DND-41 (cell line): ENCODE data around the gene PLD3.

Experiments used
- EZH2 ChIP-seq: IDR thresholded peaks from 3 replicates; pipeline ENCODE4 v1.6.1; 2012; ENCODE audit warnings: borderline replicate concordance, low read depth, mild to moderate bottlenecking, moderate library complexity, low read length, inconsistent platforms; ENCODE audit not compliant: severe bottlenecking
- TF ChIP-seq, protein P1 (sequence below): IDR thresholded peaks from 2 replicates; pipeline ENCODE4 v1.5.1; 2012; ENCODE audit warnings: borderline replicate concordance, low read length, moderate library complexity, mild to moderate bottlenecking; ENCODE audit not compliant: poor library complexity, severe bottlenecking; ENCODE audit errors: extremely low read depth

DNA sequence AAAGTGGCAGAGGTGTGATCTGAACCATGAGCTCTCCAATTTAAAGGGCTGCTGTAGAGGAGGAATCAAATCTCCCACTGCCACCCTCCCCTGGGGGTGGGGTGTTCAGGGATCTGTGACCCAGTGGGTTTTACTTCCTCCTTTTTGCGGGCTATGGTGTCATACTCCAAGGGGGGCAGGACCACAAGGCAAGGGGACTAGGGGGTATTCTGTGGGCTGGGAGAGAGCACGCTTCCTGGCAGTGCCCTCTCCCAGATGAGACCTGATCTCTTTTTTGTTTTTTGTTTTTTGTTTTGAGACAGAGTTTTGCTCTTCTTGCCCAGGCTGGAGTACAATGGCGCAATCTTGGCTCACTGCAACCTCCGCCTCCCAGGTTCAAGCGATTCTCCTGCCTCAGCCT lies 10.3 kb downstream of the PLD3 start:
- TF ChIP-seq, protein P1, sequence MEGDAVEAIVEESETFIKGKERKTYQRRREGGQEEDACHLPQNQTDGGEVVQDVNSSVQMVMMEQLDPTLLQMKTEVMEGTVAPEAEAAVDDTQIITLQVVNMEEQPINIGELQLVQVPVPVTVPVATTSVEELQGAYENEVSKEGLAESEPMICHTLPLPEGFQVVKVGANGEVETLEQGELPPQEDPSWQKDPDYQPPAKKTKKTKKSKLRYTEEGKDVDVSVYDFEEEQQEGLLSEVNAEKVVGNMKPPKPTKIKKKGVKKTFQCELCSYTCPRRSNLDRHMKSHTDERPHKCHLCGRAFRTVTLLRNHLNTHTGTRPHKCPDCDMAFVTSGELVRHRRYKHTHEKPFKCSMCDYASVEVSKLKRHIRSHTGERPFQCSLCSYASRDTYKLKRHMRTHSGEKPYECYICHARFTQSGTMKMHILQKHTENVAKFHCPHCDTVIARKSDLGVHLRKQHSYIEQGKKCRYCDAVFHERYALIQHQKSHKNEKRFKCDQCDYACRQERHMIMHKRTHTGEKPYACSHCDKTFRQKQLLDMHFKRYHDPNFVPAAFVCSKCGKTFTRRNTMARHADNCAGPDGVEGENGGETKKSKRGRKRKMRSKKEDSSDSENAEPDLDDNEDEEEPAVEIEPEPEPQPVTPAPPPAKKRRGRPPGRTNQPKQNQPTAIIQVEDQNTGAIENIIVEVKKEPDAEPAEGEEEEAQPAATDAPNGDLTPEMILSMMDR: no peak
- TF ChIP-seq EZH2: no peak
